ENCODE results near the gene WNT9A.
"Not testable (repeated sequence)": the region's sequence is repeated elsewhere in the genome, so short reads cannot be mapped to it uniquely, and the experiment has no call there.

DNA sequence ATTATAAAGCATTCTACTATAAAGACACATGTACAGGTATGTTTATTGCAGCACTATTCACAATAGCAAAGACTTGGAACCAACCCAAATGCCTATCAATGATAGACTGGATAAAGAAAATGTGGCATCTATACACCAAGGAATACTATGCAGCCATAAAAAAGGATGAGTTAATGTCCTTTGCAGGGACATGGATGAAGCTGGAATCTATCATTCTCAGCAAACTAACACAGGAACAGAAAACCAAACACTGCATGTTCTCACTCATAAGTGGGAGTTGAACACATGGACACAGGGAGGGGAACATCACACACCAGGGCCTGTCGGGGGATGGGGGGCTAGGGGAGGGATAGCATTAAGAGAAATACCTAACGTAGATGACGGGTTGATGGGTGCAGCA, 69.9 kb downstream of the WNT9A start:
- TF ChIP-seq, protein P1, sequence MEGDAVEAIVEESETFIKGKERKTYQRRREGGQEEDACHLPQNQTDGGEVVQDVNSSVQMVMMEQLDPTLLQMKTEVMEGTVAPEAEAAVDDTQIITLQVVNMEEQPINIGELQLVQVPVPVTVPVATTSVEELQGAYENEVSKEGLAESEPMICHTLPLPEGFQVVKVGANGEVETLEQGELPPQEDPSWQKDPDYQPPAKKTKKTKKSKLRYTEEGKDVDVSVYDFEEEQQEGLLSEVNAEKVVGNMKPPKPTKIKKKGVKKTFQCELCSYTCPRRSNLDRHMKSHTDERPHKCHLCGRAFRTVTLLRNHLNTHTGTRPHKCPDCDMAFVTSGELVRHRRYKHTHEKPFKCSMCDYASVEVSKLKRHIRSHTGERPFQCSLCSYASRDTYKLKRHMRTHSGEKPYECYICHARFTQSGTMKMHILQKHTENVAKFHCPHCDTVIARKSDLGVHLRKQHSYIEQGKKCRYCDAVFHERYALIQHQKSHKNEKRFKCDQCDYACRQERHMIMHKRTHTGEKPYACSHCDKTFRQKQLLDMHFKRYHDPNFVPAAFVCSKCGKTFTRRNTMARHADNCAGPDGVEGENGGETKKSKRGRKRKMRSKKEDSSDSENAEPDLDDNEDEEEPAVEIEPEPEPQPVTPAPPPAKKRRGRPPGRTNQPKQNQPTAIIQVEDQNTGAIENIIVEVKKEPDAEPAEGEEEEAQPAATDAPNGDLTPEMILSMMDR (IDR thresholded peaks at IDR 0.05), result not testable (repeated sequence)
- TF ChIP-seq POLR2A (IDR thresholded peaks at IDR 0.05), result not testable (repeated sequence)

Measured in lower leg skin (tissue), 3 donors.